Stimulated activated CD4-positive, alpha-beta T cell treated with anti-CD3 and anti-CD28 coated beads, TNF-alpha, amount 100 ng/mL, for 1 hour (primary cell): ENCODE results near the gene NOTCH1.
A peak's percentile ranks its signal among the peaks of the same experiment; 100 is the strongest.

ENCODE experiments used
- DNase-seq, 3 donors: peaks; one replicate each; pipeline ENCODE4 v3.0.0-alpha.2; 2020; ENCODE audit warnings: low read depth in 3 of 3, low spot score in 1 of 3

NOTCH1 gene

GRCh38 chr9:136502940-136503550, 42.8 kb downstream of the NOTCH1 start:
- DNase-seq = no peak

DNA sequence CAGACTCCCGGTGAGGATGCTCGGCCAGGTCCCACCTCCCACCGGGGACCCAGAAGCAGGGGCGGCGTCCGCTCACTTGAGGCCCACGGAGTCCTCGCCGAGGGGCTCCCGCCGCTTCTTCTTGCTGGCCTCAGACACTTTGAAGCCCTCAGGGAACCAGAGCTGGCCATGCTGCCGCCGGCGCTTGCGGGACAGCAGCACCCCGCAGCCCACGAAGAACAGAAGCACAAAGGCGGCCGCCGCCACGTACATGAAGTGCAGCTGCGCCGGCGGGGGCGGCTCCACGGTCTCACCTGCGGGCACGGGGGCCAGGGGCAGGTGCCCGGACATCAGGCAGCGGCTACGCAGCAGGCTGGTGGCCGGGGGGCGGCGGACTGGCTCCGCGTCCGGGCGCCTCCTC, 43.7 kb downstream of the NOTCH1 start:
- no peak for DNase-seq

DNA sequence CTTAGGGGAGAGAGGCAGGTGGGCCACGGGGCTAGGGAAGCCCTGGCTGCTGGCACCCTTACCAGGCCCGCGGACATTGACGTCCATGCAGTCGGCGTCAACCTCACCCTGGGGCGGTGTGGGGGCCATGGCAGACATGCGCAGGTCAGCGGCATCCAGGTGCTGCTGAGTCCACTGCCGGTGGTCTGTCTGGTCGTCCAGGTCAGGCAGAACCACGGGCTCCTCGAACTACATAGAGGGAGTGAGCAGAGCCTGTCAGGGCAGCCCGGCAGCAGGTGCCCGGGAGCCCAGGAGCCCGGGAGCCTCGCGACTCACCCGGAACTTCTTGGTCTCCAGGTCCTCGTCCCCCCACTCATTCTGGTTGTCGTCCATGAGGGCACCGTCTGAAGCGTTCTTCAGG, 44.2 kb downstream of the NOTCH1 start:
- DNase-seq = no peak

GRCh38 chr9:136499935-136500910, 45.6 kb downstream of the NOTCH1 start:
- DNase-seq = no peak

DNA sequence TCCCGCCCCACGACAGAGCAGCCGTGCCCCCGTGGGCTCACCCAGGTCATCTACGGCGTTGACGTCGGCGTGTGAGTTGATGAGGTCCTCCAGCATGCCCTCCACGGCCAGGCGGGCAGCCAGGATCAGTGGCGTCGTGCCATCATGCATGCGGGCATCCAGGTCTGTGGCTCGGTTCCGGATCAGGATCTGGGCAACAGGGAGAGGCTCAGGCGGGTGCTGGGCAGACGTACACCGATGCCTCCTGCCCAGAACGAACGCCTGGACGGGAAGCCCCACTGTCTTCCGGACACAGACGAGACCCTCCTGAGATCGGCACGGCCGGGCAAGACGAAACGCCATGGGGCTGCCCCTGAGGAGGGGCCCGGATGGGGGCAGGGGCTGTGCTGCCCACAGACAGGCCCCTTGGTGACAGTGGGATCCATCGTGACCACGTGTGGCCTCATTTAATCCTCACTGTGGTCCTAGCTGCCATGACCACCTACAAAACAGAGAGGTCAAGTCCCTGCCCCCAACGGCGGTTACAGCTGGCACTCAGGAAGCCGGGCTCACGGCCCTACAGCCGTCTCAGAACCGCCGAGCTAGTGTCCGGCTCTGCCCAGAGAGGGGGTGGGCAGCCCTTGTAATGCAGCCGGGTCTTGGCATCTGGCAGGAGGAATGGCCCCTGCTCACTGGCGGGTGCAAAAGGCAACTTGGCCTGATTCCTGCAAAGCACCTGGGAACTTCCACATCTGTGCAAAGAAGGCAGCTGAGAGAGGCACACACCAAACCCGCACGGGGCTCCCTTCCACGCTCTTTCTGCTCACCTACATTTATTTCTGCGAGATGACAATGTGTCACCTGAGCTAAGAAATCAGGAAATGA, 46.5 kb downstream of the NOTCH1 start:
- no peak for DNase-seq

DNA sequence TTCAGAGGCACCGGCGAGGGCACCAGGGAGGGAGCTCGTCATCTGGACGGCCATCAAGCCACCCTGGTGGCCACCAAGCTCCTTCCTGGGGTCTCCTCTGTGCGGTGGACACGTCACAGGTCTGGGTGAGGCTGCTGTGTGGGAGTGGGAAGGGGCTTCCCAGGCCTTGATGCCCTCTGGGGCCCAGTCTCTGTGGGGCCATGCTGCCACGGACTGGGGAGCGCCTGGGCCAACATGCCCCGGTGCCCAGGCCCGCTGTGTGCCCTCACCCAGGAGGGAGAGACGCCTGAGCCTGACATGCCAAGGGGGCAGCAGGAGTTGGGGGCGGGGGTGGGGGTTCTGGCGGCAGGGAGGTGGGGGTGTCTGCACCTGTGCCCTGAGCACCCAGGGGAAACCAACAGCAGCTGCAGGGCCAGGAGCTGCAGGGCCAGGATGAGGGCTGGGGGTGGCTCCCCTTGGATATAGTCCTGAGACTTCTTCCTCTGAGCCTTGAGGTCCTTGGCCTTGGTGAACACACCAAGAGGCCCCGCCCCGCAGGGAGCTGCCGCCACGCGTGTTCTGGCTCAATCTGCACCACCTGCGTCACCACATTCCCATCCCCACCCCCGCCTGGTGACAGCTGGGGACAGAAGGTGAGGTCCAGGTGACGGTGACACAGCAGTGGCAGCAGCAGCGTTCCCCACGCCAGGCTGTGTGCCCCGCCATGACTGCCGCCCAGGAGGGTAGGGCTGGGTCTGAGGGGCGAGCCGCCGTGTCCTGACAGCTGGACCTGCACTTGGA, 47.7 kb downstream of the NOTCH1 start:
- DNase-seq = no peak

DNA sequence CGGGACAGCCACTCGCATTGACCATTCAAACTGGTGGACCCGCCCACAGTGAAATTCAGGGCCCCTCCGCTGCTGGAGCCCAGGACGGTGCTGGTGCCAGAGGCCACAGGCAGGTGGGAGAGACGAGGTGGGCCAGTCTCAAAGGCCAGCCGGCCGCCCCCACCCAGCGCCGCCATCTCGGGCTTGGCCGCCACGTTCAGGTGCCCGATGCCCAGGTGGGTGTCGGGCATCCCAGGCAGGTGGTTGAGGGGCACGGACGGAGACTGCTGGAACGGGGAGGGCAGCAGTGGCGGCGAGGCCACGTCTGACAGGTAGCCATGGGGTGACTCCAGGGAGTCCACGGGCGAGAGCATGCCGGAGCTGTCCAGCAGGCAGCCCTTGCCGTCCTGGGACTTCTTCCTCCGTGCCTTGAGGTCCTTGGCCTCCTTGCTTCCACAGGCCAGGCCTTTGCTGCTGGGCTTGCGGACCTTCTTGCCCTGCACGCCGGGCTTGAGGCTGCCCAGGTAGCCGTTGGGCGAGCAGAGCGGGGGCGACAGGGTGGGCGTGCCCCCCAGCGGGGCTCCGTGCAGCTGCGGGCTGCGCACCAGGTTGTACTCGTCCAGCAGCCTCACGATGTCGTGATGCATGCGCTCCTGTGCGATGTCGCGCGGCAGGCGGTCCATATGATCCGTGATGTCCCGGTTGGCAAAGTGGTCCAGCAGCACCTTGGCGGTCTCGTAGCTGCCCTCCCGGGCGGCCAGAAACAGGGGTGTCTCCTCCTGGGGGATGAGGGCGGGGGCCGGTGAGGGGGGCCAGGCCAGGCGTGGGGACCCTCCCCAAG, 48.8 kb downstream of the NOTCH1 start:
- DNase-seq = no peak

DNA sequence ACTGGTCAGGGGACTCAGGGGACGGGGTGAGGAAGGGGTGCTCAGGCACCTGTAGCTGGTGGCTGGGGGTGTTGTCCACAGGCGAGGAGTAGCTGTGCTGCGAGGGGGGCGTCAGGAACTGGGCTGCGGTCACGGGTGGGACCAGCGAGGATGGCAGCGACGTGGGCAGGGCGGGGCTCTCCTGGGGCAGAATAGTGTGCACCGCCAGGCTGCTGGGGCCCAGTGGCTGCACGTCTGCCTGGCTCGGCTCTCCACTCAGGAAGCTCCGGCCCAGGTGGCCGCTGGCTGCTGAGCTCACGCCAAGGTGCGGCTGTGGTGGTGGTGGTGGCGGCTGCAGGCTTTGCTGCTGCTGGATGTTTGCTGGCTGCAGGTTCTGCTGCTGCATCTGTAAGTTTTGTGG, 49.7 kb downstream of the NOTCH1 start:
- no peak for DNase-seq

DNA sequence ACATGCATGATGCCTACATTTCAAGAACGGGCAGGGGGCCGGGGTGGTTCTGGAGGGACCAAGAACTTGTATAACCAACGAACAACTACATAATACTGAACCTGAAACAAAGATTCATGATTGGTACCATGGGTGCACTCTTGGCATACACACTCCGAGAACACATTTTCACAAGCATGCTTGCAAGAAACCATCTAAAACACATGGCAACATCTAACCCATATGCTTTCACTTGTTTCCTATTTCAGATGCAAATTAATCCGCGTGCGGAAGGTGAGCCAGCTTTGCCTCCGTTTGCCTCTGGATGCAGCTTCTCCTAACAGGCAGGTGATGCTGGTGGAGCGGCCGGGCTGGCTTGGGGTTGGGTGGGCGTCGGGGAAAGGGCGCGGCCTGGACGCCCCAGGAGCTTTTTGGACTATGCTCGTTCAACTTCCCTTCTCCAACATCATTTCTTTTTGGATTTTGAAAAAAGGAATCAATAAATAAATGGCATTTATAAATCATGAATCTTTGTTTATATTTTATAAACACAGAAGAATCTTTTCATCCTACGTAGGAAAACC, 50.5 kb downstream of the NOTCH1 start:
- no peak for DNase-seq

DNA sequence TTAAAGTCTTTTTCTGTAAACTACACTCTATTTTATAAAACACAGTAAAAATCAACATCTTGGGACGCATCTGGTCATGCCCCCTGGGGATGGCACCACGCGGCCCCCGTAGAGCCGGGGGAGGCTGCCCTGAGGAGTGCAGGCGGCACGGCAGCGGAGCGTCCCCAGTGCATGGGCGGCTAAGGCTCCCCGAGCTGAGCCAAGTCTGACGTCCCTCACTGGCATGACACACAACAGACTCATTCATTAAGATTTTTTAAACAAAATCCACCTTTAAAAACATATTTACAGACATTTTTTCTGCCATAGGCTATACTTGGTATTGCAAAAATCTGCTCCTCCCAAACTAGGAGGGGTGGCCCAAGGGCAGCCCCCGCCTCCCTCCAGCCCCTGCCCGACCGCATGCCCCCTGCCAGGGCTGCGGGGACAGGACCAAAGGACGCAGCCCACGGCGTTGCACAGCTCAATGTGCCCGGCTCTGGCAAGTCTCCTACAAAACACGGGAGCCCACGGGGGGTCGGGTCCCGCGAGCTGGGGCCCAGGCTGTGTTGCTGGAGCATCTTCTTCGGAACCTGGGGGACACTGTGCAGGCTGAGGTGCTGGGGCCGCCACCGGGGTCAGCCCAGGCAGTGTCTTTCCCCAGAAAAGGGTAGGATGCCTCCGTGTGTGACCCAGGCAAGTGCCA, 51.2 kb downstream of the NOTCH1 start:
- DNase-seq = no peak

- DNase-seq = no peak
Measured at GRCh38 chr9:136494012-136494411, 51.8 kb downstream of the NOTCH1 start.

GRCh38 chr9:136493567-136493971, 52.3 kb downstream of the NOTCH1 start:
- DNase-seq = no peak

- no peak for DNase-seq
Measured at GRCh38 chr9:136492978-136493522, 52.8 kb downstream of the NOTCH1 start.

GRCh38 chr9:136489731-136490130, 56.1 kb downstream of the NOTCH1 start:
- DNase-seq = no peak

GRCh38 chr9:136488247-136489214, 57.3 kb downstream of the NOTCH1 start:
- peak; percentile 40 to 73 (median 55) for DNase-seq

GRCh38 chr9:136487672-136488071, 58.2 kb downstream of the NOTCH1 start:
- DNase-seq = no peak

- DNase-seq = no peak
Measured at GRCh38 chr9:136486823-136487620, 58.8 kb downstream of the NOTCH1 start.
